ENCODE measurements around the gene SLCO2A1.
"Not testable (repeated sequence)": the region's sequence is repeated elsewhere in the genome, so short reads cannot be mapped to it uniquely, and the experiment has no call there.

The SLCO2A1 gene

DNA sequence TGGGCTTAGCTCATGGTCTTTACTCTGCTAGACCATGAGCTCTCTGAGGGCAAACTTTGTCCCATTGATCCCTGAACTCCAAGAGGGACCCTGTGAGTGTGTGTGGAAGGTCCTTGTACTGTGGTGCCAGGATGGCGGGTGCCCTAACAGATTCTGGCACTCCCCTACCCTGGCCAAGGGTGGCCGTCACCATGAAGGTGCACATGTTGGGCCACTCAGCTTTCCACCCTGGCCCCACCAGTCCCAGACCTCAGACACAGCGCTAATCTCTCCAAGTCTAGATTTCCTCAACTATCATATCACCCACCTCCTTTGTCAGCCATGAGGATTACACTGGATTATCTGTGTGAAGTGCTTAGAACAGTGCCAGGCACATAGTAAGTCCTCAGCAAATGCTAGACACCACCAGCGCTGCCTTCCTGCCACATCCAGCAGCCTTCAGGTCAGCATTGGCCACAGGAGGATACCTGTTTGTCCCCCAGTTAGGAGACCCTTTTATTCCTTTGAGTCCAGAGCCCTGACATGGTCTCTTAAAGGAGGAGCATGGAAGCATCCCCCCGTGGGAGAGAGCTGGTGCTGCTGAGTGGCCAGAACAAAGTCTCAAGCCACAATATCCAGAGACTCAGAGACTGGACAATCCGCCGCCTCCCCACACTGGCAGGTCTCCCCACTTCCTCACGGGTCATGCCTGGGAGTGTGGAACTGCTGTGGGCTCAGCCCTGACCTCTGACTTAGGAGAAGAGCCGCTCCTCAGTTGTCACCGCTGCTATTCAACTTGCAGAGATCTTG is 44.5 kb upstream of the SLCO2A1 start:
- TF ChIP-seq POLR2AphosphoS5 (IDR thresholded peaks at IDR 0.05; ENCODE audit: borderline replicate concordance, low read depth, low read length) (no peak), EZH2 (IDR thresholded peaks at IDR 0.05) (no peak), FOXP2 (optimal IDR thresholded peaks at IDR 0.05; ENCODE audit: control extremely low read depth, extremely low read length, insufficient read depth) (no peak)
- Histone ChIP-seq H3K36me3 (ENCODE audit: insufficient read depth, low read length) (no peaks in the 10 kb centered on the region), H3K4me3 (no peak overlapping the region), H3K9ac (ENCODE audit: insufficient read length) (no peak overlapping the region), H3K27ac (no peak overlapping the region), H3K9me3 (ENCODE audit: low read depth, low read length) (no peaks in the 10 kb centered on the region)
- DNase-seq (ENCODE audit: low read depth, low spot score) = no peak

DNA sequence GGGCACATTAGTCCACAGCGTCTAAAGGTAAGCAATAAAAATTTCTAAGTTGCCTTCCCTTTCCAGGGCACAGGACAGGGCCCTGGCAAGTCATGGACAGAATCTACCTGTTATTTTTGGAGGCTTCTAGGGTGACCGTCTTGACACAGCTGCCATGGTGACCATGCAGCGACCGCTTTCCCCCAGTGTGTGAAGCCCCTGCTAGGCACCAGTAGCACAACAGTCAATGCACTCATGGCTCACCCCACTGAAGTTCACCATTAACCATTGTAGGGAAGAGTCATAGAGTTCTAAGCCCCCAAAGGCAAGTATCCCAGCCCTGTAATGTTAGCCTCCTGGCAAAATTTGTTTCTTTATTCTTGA is 43.8 kb upstream of the SLCO2A1 start:
- no peak for TF ChIP-seq FOXP2 (optimal IDR thresholded peaks at IDR 0.05; ENCODE audit: control extremely low read depth, extremely low read length, insufficient read depth)
- no peak for TF ChIP-seq EZH2 (IDR thresholded peaks at IDR 0.05)
- TF ChIP-seq POLR2AphosphoS5 (IDR thresholded peaks at IDR 0.05; ENCODE audit: borderline replicate concordance, low read depth, low read length) = no peak
- H3K27ac ChIP-seq = no peak overlapping the region
- H3K9ac ChIP-seq (ENCODE audit: insufficient read length) = no peak overlapping the region
- H3K4me3 ChIP-seq = no peak overlapping the region
- no peaks in the 10 kb centered on the region for H3K36me3 ChIP-seq (ENCODE audit: insufficient read depth, low read length)
- DNase-seq (ENCODE audit: low read depth, low spot score) = no peak
- H3K9me3 ChIP-seq (ENCODE audit: low read depth, low read length) = no peaks in the 10 kb centered on the region

DNA sequence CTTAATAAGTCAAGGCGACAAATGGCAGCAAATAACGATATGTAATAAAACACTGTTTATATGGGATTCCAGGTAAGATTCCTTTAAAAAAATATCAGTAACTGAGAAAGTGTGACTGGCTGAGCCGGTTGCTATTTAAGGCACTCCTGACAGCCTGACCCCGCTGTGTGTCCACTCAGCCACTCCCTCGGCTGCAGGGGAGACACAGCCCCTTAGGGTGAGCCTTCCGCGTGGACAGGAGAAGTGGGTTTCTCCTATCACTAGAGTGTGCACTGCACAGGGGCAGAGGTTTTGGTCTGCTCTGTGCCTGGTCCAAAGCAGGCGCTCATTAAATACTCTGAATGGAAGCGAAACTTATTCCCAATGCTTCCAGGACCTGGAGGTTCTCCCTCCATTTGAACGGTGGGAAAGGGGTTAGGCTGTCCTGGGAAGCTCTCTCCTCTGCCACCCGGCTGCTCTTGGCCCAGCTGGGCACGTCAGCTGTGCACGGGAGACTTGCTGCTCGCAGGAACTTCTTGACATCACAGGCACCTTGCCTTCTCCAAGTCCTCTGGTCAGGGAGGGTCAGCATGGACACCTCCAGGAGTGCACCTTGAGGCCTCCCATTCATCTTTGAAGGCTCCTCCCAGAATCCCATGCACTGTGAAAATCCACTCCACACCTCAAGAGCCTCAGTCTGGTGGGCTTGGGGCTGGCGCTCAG is 43.3 kb upstream of the SLCO2A1 start:
- Histone ChIP-seq H3K4me3 (no peak overlapping the region), H3K36me3 (ENCODE audit: insufficient read depth, low read length) (no peaks in the 10 kb centered on the region), H3K9me3 (ENCODE audit: low read depth, low read length) (no peaks in the 10 kb centered on the region), H3K27ac (no peak overlapping the region), H3K9ac (ENCODE audit: insufficient read length) (no peak overlapping the region)
- TF ChIP-seq FOXP2 (optimal IDR thresholded peaks at IDR 0.05; ENCODE audit: control extremely low read depth, extremely low read length, insufficient read depth) (no peak), POLR2AphosphoS5 (IDR thresholded peaks at IDR 0.05; ENCODE audit: borderline replicate concordance, low read depth, low read length) (no peak), EZH2 (IDR thresholded peaks at IDR 0.05) (no peak)
- DNase-seq (ENCODE audit: low read depth, low spot score) = no peak

DNA sequence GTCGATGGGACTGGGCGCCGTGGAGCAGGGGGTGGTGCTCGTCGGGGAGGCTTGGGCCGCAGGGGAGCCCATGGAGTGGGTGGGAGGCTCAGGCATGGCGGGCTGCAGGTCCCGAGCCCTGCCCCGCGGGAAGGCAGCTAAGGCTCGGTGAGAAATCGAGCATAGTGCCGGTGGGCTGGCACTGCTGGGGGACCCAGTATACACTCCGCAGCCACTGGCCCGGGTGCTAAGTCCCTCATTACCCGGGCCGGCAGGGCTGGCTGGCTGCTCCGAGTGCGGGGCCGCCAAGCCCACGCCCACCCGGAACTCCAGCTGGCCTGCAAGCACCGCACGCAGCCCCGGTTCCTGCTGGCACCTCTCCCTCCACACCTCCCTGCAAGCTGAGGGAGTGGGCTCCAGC is 40.6 kb upstream of the SLCO2A1 start:
- not testable (repeated sequence) for H3K27ac ChIP-seq; H3K36me3 ChIP-seq (ENCODE audit: insufficient read depth, low read length); H3K9ac ChIP-seq (ENCODE audit: insufficient read length); DNase-seq (ENCODE audit: low read depth, low spot score); H3K9me3 ChIP-seq (ENCODE audit: low read depth, low read length); H3K4me3 ChIP-seq

DNA sequence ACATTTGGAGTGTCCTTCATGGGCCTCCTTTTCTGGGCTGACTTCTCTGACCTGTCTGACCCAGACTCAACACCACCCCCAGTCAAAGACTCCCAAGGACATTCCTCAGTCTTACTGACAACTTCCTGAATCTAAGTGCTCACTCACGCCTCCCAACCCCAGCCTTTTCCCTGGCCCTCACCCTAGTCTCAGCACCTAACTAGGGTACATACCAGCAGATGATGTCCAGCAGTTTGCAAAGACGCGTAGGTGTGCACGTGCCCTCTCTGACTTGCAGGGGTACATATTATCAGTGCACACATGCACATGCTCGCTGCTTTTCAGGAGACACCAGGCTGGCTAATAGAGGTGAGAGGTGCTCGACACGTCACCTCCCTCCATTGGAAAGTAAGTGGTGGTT is 38.7 kb upstream of the SLCO2A1 start:
- no peaks in the 10 kb centered on the region for H3K9me3 ChIP-seq (ENCODE audit: low read depth, low read length)
- no peak for DNase-seq (ENCODE audit: low read depth, low spot score)
- no peak overlapping the region for H3K27ac ChIP-seq
- TF ChIP-seq EZH2 (IDR thresholded peaks at IDR 0.05) (no peak), POLR2AphosphoS5 (IDR thresholded peaks at IDR 0.05; ENCODE audit: borderline replicate concordance, low read depth, low read length) (no peak), FOXP2 (optimal IDR thresholded peaks at IDR 0.05; ENCODE audit: control extremely low read depth, extremely low read length, insufficient read depth) (no peak)
- no peak overlapping the region for H3K4me3 ChIP-seq
- H3K36me3 ChIP-seq (ENCODE audit: insufficient read depth, low read length) = no peaks in the 10 kb centered on the region
- H3K9ac ChIP-seq (ENCODE audit: insufficient read length) = no peak overlapping the region

DNA sequence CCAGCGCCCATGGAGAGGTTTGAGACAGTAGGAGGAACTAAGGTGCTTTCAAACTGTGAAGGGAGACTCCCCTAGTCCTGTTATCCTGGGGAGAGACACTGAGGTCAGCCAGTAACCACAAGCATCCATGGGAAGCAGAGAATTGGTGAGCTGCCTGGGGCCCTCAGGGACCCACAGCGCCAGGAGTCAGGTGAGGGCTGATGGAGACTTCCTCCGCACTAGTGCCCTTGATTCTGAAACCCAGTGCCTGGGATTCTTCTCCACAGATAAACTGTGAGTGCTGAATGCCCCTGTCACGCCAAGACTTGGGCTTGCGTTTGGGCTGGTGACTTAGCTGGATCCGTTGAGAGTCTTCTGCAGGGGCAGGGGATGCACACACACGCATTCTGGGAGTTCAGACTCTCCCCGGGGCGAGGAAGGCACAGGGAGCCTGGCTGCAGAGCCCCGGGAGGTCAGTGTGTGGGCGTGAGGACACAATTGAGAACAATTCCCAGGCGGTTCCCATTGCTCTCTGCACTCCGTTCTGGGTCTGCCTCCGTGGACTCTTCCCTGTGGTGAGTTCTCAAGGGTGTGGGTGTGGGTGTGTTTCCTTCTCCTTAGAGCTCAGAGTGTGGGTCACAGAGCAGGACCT is 37.9 kb upstream of the SLCO2A1 start:
- no peak for DNase-seq (ENCODE audit: low read depth, low spot score)
- no peak overlapping the region for H3K4me3 ChIP-seq
- no peak overlapping the region for H3K27ac ChIP-seq
- no peak overlapping the region for H3K9ac ChIP-seq (ENCODE audit: insufficient read length)
- H3K9me3 ChIP-seq (ENCODE audit: low read depth, low read length) = no peaks in the 10 kb centered on the region
- TF ChIP-seq POLR2AphosphoS5 (IDR thresholded peaks at IDR 0.05; ENCODE audit: borderline replicate concordance, low read depth, low read length) (no peak), EZH2 (IDR thresholded peaks at IDR 0.05) (no peak), FOXP2 (optimal IDR thresholded peaks at IDR 0.05; ENCODE audit: control extremely low read depth, extremely low read length, insufficient read depth) (no peak)
- H3K36me3 ChIP-seq (ENCODE audit: insufficient read depth, low read length) = no peaks in the 10 kb centered on the region

DNA sequence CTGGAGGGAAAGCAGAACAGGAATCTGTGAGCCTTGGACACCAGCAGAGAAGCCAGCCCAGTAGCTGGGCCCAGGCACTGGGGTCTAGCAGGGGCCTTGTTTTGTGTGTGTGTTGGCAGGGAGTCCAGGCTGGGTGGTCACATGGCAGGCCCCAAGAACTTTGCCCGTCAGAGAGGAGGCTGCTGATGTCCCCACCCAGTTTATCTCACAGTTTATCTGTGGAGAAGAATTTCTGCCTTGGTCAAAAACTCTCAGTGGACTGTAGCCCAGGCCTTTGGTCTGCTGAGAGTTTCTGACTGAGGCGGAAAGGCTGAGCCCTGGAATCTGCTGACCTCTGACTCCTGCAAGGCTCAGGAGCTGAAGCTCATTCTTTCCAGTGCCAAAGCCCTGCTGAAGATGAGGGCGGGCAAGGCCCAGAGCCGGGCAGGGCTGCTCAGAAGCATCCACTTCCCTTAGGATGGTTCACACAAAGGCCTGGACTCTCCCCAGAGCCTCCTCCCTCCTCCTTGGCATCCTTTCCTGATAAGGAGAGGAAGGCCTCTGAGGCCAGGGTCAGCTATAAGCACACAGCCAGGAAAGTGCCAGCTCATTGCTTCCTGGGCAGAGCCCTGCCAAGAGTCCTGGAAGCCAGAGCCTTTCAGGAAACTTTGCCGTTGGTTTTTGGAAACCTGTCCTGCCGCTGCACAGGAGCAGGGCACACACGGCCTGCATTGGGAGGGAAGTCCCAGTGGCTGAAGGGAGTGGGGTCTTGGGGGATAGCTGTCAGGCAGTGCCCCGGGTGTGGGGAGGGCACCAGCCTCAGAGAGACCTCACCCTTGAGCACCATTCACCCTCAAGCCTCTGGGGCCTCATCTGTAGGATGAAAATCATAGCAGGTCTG is 37.2 kb upstream of the SLCO2A1 start:
- DNase-seq (ENCODE audit: low read depth, low spot score) = no peak
- no peak overlapping the region for H3K27ac ChIP-seq
- TF ChIP-seq EZH2 (IDR thresholded peaks at IDR 0.05) = no peak
- TF ChIP-seq POLR2AphosphoS5 (IDR thresholded peaks at IDR 0.05; ENCODE audit: borderline replicate concordance, low read depth, low read length) = no peak
- TF ChIP-seq FOXP2 (optimal IDR thresholded peaks at IDR 0.05; ENCODE audit: control extremely low read depth, extremely low read length, insufficient read depth) = no peak
- no peaks in the 10 kb centered on the region for H3K36me3 ChIP-seq (ENCODE audit: insufficient read depth, low read length)
- no peaks in the 10 kb centered on the region for H3K9me3 ChIP-seq (ENCODE audit: low read depth, low read length)
- no peak overlapping the region for H3K9ac ChIP-seq (ENCODE audit: insufficient read length)
- H3K4me3 ChIP-seq = no peak overlapping the region

DNA sequence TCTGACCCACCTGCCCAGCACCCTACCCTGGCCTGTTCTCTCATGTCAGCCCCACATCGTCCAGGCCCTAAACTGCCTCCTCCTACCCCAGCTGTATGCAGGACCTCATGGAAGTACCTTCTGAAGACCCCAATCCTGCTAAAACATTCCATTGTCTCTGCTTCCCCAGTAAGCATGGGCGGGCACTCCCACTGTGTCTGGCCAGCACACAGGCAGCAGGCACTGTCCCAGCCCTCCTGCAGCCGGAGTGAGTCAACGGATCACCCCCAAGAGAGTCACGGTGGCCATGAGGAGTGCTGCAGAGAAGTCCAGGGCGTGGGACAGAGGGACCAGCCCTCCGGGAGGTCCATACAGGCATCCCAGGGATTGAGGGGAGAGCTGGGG is 36.4 kb upstream of the SLCO2A1 start:
- DNase-seq (ENCODE audit: low read depth, low spot score) = no peak
- Histone ChIP-seq H3K9me3 (ENCODE audit: low read depth, low read length) (no peaks in the 10 kb centered on the region), H3K36me3 (ENCODE audit: insufficient read depth, low read length) (no peaks in the 10 kb centered on the region), H3K4me3 (no peak overlapping the region), H3K9ac (ENCODE audit: insufficient read length) (no peak overlapping the region), H3K27ac (no peak overlapping the region)
- no peak for TF ChIP-seq POLR2AphosphoS5 (IDR thresholded peaks at IDR 0.05; ENCODE audit: borderline replicate concordance, low read depth, low read length)
- no peak for TF ChIP-seq FOXP2 (optimal IDR thresholded peaks at IDR 0.05; ENCODE audit: control extremely low read depth, extremely low read length, insufficient read depth)
- TF ChIP-seq EZH2 (IDR thresholded peaks at IDR 0.05) = no peak

Measured in SK-N-MC (cell line).